ENCODE results near the gene CHRDL2. TPM values are rescaled to one million over a fixed set of nuclear protein-coding genes. Genes with fewer than 3 reads are reported as not detected.

CHRDL2 gene
- total and polyA plus RNA-seq, 2 of the 13 experiments (the other 11 are each of a cell fraction or from before 2014, with no cell fraction given) = 0.04 TPM; not detected in 1

DNA sequence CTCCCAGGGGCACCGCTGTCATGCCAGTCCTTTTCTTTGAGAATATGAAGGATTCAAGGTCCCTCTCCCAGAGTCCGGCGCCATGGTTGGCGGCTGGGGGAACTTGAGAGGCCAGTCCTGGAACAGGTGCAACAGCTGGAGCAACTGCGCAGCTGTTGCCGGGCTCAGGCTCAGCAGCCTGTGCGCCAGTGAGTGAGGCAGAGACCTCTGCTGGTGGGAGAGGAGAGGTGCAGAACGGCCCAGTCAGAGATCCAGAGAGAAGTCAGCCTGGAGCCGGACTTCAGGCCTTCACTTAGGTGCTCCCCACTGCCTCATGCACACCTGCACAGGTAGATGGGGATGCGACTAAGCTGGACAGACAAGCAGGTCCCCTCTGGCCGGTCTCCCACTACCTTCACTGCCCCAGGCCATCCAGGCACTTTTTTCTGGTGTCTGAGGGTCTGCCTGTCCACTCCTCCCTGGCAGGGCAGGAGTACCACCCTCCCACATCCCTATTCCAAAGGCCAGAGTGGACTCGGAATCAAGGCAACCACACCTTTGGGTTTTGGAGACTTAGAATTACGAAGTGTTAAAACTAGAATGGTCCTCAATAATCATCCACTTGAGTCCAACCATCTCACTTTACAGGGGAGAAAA, 4.6 kb downstream of the CHRDL2 start (continued):
- TF ChIP-seq SALL1 (CRISPR knock-in tag; IDR thresholded peaks at IDR 0.05) (peak; percentile 43; the same call in 1 of the 2 replicates), ZNF589 (CRISPR knock-in tag; conservative IDR thresholded peaks at IDR 0.05) (no peak), ZNF549 (CRISPR knock-in tag; IDR thresholded peaks at IDR 0.05) (no peak), PRPF4 (IDR thresholded peaks at IDR 0.05; ENCODE audit: low read depth, low read length, poor library complexity, severe bottlenecking) (no peak), NCOA1 (CRISPR knock-in tag; IDR thresholded peaks at IDR 0.05) (no peak), WIZ (CRISPR knock-in tag; IDR thresholded peaks at IDR 0.05) (no peak), HNF1B (CRISPR knock-in tag; IDR thresholded peaks at IDR 0.05) (no peak), SRSF4 (IDR thresholded peaks at IDR 0.05; ENCODE audit: low read depth, low read length, poor library complexity, severe bottlenecking) (no peak), ATF2 (CRISPR knock-in tag; IDR thresholded peaks at IDR 0.05) (no peak), ZNF451 (CRISPR knock-in tag; IDR thresholded peaks at IDR 0.05) (no peak), ZNF282 (IDR thresholded peaks at IDR 0.05; ENCODE audit: partially characterized antibody) (no peak), ZNF639 (CRISPR knock-in tag; conservative IDR thresholded peaks at IDR 0.05) (no peak), ZMAT3 (CRISPR knock-in tag; conservative IDR thresholded peaks at IDR 0.05) (no peak), ZNF816 (CRISPR knock-in tag; IDR thresholded peaks at IDR 0.05; ENCODE audit: borderline replicate concordance) (no peak), DDIT3 (CRISPR knock-in tag; IDR thresholded peaks at IDR 0.05) (no peak), HHEX (CRISPR knock-in tag; IDR thresholded peaks at IDR 0.05) (no peak), ZNF331 (CRISPR knock-in tag; IDR thresholded peaks at IDR 0.05) (peak; percentile 68; the same call in 1 of the 2 replicates)
- TF ChIP-seq, protein P1, sequence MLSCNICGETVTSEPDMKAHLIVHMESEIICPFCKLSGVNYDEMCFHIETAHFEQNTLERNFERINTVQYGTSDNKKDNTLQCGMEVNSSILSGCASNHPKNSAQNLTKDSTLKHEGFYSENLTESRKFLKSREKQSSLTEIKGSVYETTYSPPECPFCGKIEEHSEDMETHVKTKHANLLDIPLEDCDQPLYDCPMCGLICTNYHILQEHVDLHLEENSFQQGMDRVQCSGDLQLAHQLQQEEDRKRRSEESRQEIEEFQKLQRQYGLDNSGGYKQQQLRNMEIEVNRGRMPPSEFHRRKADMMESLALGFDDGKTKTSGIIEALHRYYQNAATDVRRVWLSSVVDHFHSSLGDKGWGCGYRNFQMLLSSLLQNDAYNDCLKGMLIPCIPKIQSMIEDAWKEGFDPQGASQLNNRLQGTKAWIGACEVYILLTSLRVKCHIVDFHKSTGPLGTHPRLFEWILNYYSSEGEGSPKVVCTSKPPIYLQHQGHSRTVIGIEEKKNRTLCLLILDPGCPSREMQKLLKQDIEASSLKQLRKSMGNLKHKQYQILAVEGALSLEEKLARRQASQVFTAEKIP (CRISPR knock-in tag; IDR thresholded peaks at IDR 0.05; ENCODE audit: borderline replicate concordance) = no peak
- TF ChIP-seq, protein P2, sequence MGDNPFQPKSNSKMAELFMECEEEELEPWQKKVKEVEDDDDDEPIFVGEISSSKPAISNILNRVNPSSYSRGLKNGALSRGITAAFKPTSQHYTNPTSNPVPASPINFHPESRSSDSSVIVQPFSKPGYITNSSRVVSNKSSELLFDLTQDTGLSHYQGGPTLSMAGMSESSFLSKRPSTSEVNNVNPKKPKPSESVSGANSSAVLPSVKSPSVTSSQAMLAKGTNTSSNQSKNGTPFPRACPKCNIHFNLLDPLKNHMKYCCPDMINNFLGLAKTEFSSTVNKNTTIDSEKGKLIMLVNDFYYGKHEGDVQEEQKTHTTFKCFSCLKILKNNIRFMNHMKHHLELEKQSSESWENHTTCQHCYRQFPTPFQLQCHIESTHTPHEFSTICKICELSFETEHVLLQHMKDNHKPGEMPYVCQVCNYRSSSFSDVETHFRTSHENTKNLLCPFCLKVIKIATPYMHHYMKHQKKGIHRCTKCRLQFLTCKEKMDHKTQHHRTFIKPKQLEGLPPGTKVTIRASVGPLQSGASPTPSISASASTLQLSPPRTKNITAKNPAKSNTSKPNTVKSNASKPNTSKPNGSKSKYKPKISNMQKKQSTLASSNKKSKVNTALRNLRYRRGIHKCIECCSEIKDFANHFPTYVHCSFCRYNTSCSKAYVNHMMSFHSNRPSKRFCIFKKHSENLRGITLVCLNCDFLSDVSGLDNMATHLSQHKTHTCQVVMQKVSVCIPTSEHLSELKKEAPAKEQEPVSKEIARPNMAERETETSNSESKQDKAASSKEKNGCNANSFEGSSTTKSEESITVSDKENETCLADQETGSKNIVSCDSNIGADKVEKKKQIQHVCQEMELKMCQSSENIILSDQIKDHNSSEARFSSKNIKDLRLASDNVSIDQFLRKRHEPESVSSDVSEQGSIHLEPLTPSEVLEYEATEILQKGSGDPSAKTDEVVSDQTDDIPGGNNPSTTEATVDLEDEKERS (CRISPR knock-in tag; IDR thresholded peaks at IDR 0.05) = no peak
- TF ChIP-seq, protein P3, sequence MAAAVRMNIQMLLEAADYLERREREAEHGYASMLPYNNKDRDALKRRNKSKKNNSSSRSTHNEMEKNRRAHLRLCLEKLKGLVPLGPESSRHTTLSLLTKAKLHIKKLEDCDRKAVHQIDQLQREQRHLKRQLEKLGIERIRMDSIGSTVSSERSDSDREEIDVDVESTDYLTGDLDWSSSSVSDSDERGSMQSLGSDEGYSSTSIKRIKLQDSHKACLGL (CRISPR knock-in tag; IDR thresholded peaks at IDR 0.05) = no peak
